Central memory CD8-positive, alpha-beta T cell (primary cell): ENCODE results near the gene INTS1.

Experiments used
- ATAC-seq: fragments of 150-1000 bp; cut with Tn5 transposase; replicated peaks from 2 replicates; pipeline ENCODE4 v1.10.0; 2022; ENCODE audit warnings: mild to moderate bottlenecking, moderate FRiP score, moderate number of reproducible peaks; ENCODE audit not compliant: poor library complexity, severe bottlenecking; ENCODE audit errors: extremely low read depth
- DNase-seq, 2 donors: peaks; one replicate each; pipeline ENCODE4 v3.0.0; 2021; ENCODE audit warnings: low spot score in 2 of 2
- H3K27ac Mint-ChIP-seq: one replicate; pipeline ENCODE4 v1.8.0; 2022; ENCODE audit warnings: low read depth, mild to moderate bottlenecking, moderate library complexity, mixed read lengths
- H3K27me3 Mint-ChIP-seq: one replicate; pipeline ENCODE4 v1.8.0; 2022; ENCODE audit warnings: mixed read lengths
- H3K36me3 Mint-ChIP-seq: one replicate; pipeline ENCODE4 v1.8.0; 2022; ENCODE audit warnings: mild to moderate bottlenecking, moderate library complexity, mixed read lengths; ENCODE audit not compliant: insufficient read depth
- H3K4me1 Mint-ChIP-seq: one replicate; pipeline ENCODE4 v1.8.0; 2022; ENCODE audit warnings: mixed read lengths
- H3K4me3 Mint-ChIP-seq: one replicate; pipeline ENCODE4 v1.8.0; 2022; ENCODE audit warnings: mild to moderate bottlenecking, moderate library complexity, mixed read lengths
- H3K9me3 Mint-ChIP-seq: one replicate; pipeline ENCODE4 v1.8.0; 2022; ENCODE audit warnings: mixed read lengths

INTS1 gene

DNA sequence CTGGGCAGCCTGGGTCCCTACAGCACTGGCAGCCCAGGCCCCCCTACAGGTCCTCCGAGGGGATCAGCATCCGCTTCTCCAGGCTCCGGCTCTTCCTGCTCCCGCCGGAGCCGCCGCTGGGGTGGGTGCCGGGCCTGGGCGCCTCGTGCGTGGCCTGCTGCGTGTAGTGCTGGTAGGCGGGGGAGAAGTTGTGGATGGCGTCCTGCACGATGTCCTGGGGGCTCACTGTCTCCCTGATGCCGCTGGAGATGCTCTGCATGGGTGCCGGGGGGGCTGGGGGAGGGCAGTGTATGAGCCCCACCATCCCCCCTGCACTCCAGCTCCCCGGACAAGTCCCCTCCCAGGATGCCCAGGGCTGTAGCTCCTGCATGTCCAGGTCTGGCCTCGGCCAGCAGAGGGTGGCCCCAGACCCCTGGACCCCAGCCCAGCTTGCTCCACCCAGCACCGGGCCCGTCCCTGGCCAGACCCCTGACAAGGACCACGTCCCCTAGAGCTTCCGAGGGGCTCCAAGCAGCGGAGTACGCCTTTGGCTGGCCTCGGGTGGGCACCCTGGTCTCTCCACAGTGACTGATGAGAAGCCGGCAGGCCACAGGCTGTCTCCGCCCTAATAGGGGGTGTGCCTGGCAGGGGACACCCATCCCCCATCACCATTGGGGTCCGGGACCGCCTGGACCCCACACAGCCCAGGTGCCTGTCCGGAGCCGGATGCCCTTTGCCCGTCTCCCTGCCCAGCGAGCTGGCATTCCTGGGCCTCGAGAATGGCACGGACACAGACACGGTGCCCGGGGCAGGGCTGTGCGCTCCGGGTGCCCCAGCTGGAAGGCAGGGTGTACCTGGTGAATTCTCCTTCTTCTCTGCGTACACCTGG lies 43.0 kb upstream of the INTS1 start:
- ATAC-seq: no peak
- H3K9me3 Mint-ChIP-seq: no peaks in the 10 kb centered on the region
- H3K36me3 Mint-ChIP-seq: peaks cover 26% of the 10 kb centered on the region
- no peaks in the 10 kb centered on the region for H3K27me3 Mint-ChIP-seq
- no peak for DNase-seq
- no peak overlapping the region for H3K27ac Mint-ChIP-seq
- H3K4me3 Mint-ChIP-seq: no peak overlapping the region
- no peaks in the 10 kb centered on the region for H3K4me1 Mint-ChIP-seq

GRCh38 chr7:1546274-1546908 lies 42.2 kb upstream of the INTS1 start:
- no peak overlapping the region for H3K27ac Mint-ChIP-seq
- H3K27me3 Mint-ChIP-seq: no peaks in the 10 kb centered on the region
- no peaks in the 10 kb centered on the region for H3K4me1 Mint-ChIP-seq
- H3K4me3 Mint-ChIP-seq: no peak overlapping the region
- H3K36me3 Mint-ChIP-seq: peaks cover 33% of the 10 kb centered on the region
- ATAC-seq (no peak), DNase-seq (no peak)
- H3K9me3 Mint-ChIP-seq: no peaks in the 10 kb centered on the region

DNA sequence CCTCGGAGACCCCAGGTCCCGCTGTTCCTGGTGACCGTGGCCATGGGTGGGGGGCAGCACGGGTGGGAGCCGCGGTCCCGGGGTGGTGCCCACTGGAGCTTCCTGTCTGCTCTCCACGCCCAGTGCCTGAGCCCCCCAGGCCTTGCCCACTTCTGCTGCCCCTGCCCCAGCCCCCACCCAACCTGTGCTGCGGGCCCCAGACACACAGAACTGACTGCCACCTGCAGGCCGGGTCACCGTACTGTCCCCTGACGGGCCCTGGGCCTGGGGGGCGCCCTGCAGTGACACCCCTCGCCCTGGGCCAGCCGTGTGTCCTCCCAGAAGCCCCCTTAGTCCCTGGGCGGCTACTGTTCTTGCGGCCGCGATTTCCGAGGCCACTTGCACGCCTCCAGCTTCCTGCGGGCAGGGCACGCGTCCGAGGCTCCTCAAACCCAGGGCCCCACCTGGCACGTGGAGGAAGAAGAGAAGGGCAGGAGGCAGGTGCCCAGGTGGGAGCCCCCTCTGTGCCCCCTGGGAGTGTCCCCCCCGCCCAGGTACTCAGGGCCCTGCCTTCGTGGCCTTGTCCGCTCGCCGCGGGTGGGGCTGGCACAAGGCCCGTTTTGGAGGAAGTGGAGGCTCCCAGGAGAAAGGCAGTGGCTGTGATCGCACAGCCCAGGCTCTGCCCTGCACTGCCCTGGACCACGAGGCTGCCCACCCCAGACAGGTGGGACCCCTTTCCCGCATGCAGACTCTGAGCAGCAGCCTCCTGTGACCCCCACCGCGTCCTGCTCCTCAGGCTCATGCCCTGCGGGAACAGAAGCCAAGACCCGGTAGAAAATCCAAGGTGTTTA lies 41.4 kb upstream of the INTS1 start:
- Mint-ChIP-seq H3K27me3 (no peaks in the 10 kb centered on the region), H3K4me1 (no peaks in the 10 kb centered on the region), H3K9me3 (no peaks in the 10 kb centered on the region), H3K4me3 (no peak overlapping the region), H3K27ac (no peak overlapping the region), H3K36me3 (peaks cover 39% of the 10 kb centered on the region)
- ATAC-seq (no peak), DNase-seq (no peak)

DNA sequence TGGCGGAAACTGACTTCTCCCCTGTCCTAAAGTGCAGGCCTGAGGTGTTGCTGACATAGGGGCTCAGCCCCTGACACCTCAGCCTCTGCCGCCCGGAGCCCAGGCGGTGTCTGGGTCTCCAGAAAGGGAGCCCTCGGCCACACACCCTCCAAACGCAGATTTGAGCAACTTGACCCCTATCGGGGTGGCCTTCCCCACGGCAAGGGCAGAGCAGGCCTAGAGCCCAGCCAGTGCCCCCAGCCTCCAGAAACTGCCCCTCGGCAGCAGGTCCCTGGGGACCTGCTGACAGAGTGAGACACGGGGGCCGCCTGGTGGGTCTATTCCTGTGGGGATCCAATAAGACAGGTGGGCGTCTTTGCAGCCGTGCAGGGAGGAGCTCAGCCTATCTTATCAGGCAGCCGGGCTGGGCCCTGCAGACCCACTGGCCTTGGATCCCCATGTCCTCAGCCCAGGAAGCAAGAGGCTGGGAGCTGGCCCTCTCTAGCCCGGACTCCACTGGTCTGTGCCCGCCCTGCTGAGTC lies 40.8 kb upstream of the INTS1 start:
- no peak for ATAC-seq
- DNase-seq: no peak
- peaks cover 39% of the 10 kb centered on the region for H3K36me3 Mint-ChIP-seq
- H3K9me3 Mint-ChIP-seq: no peaks in the 10 kb centered on the region
- no peak overlapping the region for H3K27ac Mint-ChIP-seq
- H3K4me1 Mint-ChIP-seq: no peaks in the 10 kb centered on the region
- no peaks in the 10 kb centered on the region for H3K27me3 Mint-ChIP-seq
- H3K4me3 Mint-ChIP-seq: no peak overlapping the region

GRCh38 chr7:1544178-1544895 lies 40.1 kb upstream of the INTS1 start:
- no peak overlapping the region for H3K27ac Mint-ChIP-seq
- ATAC-seq: no peak

DNA sequence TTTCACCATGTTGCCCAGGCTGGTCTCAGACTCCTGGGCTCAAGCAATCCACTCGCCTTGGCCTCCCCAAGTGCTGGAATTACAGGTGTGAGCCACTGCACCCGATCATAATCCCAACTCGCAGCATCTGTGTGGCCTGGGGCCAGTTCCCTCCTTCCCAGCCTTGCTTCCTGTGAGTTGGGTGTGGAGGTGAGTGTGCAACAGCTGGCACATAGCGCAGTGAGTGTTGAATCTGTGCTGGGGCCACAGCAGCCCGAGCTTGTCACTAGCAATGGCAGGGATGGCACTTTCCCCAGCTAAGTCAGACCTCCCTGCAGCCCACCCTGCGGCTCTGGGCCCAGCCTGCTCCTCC lies 39.6 kb upstream of the INTS1 start:
- no peak overlapping the region for H3K4me3 Mint-ChIP-seq
- H3K4me1 Mint-ChIP-seq: no peaks in the 10 kb centered on the region
- no peak for ATAC-seq
- DNase-seq: no peak
- no peak overlapping the region for H3K27ac Mint-ChIP-seq
- no peaks in the 10 kb centered on the region for H3K9me3 Mint-ChIP-seq
- H3K27me3 Mint-ChIP-seq: no peaks in the 10 kb centered on the region
- H3K36me3 Mint-ChIP-seq: peaks cover 44% of the 10 kb centered on the region

More at GRCh38 chr7:1544178-1544895, 40.1 kb upstream of the INTS1 start:
- H3K9me3 Mint-ChIP-seq: no peaks in the 10 kb centered on the region
- no peak overlapping the region for H3K4me3 Mint-ChIP-seq
- H3K4me1 Mint-ChIP-seq: no peaks in the 10 kb centered on the region
- H3K36me3 Mint-ChIP-seq: peaks cover 42% of the 10 kb centered on the region
- no peaks in the 10 kb centered on the region for H3K27me3 Mint-ChIP-seq
- DNase-seq: no peak

- no peak overlapping the region for H3K27ac Mint-ChIP-seq
- ATAC-seq (no peak), DNase-seq (no peak)
- no peaks in the 10 kb centered on the region for H3K27me3 Mint-ChIP-seq
- H3K4me1 Mint-ChIP-seq: no peaks in the 10 kb centered on the region
- no peaks in the 10 kb centered on the region for H3K9me3 Mint-ChIP-seq
- H3K4me3 Mint-ChIP-seq: no peak overlapping the region
- peaks cover 38% of the 10 kb centered on the region for H3K36me3 Mint-ChIP-seq
Measured at GRCh38 chr7:1542841-1543747, 38.9 kb upstream of the INTS1 start.

- ATAC-seq (no peak), DNase-seq (no peak)
- peaks cover 37% of the 10 kb centered on the region for H3K36me3 Mint-ChIP-seq
- no peaks in the 10 kb centered on the region for H3K4me1 Mint-ChIP-seq
- no peak overlapping the region for H3K4me3 Mint-ChIP-seq
- H3K9me3 Mint-ChIP-seq: no peaks in the 10 kb centered on the region
- no peak overlapping the region for H3K27ac Mint-ChIP-seq
- H3K27me3 Mint-ChIP-seq: no peaks in the 10 kb centered on the region
Measured at GRCh38 chr7:1542329-1542728, 38.1 kb upstream of the INTS1 start.

DNA sequence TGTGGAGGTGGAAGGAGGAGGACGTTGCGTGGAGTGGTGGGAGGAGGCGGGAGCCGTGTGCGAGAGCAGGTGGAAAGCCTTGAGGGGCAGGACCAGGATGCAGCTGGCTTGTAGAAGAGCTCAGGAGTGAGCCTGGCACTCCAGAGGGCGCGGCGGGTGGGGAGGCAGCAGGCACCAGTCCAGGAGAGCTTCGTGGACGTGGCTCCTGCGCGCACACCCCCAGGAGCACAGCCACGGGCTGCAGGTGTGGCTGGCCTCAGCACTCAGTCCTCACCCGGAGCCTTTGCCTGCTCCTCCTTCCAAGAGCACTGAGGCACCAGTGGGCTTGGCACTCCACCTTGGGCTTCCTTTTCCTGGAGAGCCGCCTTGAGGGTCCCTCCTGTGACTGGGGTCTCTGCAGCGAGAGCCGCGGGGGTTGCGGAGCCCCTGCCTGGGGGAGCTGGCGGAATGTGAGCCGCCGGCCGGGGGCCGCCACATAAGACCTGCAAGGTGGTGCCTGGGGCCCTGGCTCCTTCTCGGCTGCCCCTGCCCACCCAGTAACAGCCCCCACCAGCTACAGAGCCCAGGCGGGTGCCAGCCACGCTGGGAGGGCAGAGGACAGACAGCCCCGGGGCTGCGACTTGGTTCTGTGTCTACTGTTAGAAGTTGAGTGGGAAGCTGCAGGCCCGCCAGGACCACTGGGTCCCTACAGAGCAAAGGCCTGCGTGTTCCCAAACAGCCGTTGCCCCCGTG lies 37.4 kb upstream of the INTS1 start:
- H3K27me3 Mint-ChIP-seq: no peaks in the 10 kb centered on the region
- no peak overlapping the region for H3K4me3 Mint-ChIP-seq
- no peaks in the 10 kb centered on the region for H3K9me3 Mint-ChIP-seq
- H3K4me1 Mint-ChIP-seq: no peaks in the 10 kb centered on the region
- ATAC-seq (no peak), DNase-seq (no peak)
- H3K36me3 Mint-ChIP-seq: peaks cover 37% of the 10 kb centered on the region
- H3K27ac Mint-ChIP-seq: no peak overlapping the region

DNA sequence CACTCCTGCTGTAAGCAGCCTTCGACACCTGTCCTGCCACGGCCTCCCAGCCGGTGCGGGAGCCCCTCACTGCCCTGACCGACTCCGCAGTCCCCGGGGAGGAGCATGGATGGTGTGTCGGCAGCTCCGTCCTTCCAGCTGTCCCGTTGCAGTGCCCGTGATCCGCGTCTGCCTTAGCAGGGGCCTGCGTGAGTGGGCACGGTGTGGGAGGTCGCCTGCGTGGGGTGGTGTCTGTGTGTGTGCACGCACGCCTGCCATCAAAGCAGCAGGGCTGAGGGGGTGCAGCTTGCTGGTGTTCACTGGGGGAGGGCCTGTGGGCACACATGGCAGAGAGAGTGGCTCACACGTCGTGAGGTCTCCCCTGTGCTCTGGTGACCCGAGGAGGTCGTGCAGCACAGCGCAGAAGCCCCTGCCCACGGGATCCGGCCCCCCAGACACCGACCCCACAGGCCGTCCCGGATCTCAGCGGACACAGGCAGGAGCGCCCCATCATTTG lies 36.6 kb upstream of the INTS1 start:
- no peaks in the 10 kb centered on the region for H3K4me1 Mint-ChIP-seq
- no peaks in the 10 kb centered on the region for H3K9me3 Mint-ChIP-seq
- H3K27me3 Mint-ChIP-seq: no peaks in the 10 kb centered on the region
- no peak overlapping the region for H3K27ac Mint-ChIP-seq
- H3K36me3 Mint-ChIP-seq: peaks cover 41% of the 10 kb centered on the region
- DNase-seq: no peak
- H3K4me3 Mint-ChIP-seq: no peak overlapping the region
- no peak for ATAC-seq
